Measurements from ENCODE around the gene KCNAB1. TPM values are rescaled to one million over a fixed set of nuclear protein-coding genes. Genes with fewer than 3 reads are reported as not detected.
"Not testable (repeated sequence)": the region's sequence is repeated elsewhere in the genome, so short reads cannot be mapped to it uniquely, and the experiment has no call there.

KCNAB1 gene
- total and polyA plus RNA-seq, 2 experiments from 2014 or later = 0.06 to 0.70 TPM

GRCh38 chr3:156271508-156271907, 151.1 kb downstream of the KCNAB1 start:
- Histone ChIP-seq H3K36me3 (no peaks in the 10 kb centered on the region), H3K27me3 (no peaks in the 10 kb centered on the region), H3K4me3 (no peak overlapping the region), H3K27ac (no peak overlapping the region), H3K9me3 (ENCODE audit: low read depth) (no peaks in the 10 kb centered on the region), H3K4me1 (ENCODE audit: low read depth) (no peaks in the 10 kb centered on the region)
- no peak for DNase-seq (ENCODE audit: low read depth in 1 of 2, low spot score in 1 of 2)
- no peak for TF ChIP-seq CTCF (IDR thresholded peaks at IDR 0.05; ENCODE audit: low read depth, low read length)

- TF ChIP-seq CTCF (IDR thresholded peaks at IDR 0.05; ENCODE audit: low read depth, low read length) = no peak
- H3K36me3 ChIP-seq = no peaks in the 10 kb centered on the region
- no peaks in the 10 kb centered on the region for H3K9me3 ChIP-seq (ENCODE audit: low read depth)
- H3K4me3 ChIP-seq = no peak overlapping the region
- H3K27me3 ChIP-seq = no peaks in the 10 kb centered on the region
- no peaks in the 10 kb centered on the region for H3K4me1 ChIP-seq (ENCODE audit: low read depth)
- H3K27ac ChIP-seq = no peak overlapping the region
- DNase-seq (ENCODE audit: low read depth in 1 of 2, low spot score in 1 of 2) = no peak
Measured at GRCh38 chr3:156271995-156272719, 151.8 kb downstream of the KCNAB1 start.

- H3K9me3 ChIP-seq (ENCODE audit: low read depth) = no peaks in the 10 kb centered on the region
- no peak overlapping the region for H3K27ac ChIP-seq
- no peak for DNase-seq (ENCODE audit: low read depth in 1 of 2, low spot score in 1 of 2)
- H3K4me3 ChIP-seq = no peak overlapping the region
- no peaks in the 10 kb centered on the region for H3K4me1 ChIP-seq (ENCODE audit: low read depth)
- no peaks in the 10 kb centered on the region for H3K27me3 ChIP-seq
- H3K36me3 ChIP-seq = no peaks in the 10 kb centered on the region
- TF ChIP-seq CTCF (IDR thresholded peaks at IDR 0.05; ENCODE audit: low read depth, low read length) = no peak
Measured at GRCh38 chr3:156273111-156273694, 152.8 kb downstream of the KCNAB1 start.

GRCh38 chr3:156274791-156275190, 154.4 kb downstream of the KCNAB1 start:
- no peak for TF ChIP-seq CTCF (IDR thresholded peaks at IDR 0.05; ENCODE audit: low read depth, low read length)
- Histone ChIP-seq H3K27ac (no peak overlapping the region), H3K4me1 (ENCODE audit: low read depth) (no peaks in the 10 kb centered on the region), H3K36me3 (no peaks in the 10 kb centered on the region), H3K9me3 (ENCODE audit: low read depth) (no peaks in the 10 kb centered on the region), H3K4me3 (no peak overlapping the region), H3K27me3 (no peaks in the 10 kb centered on the region)
- no peak for DNase-seq (ENCODE audit: low read depth in 1 of 2, low spot score in 1 of 2)

GRCh38 chr3:156284637-156285036, 164.3 kb downstream of the KCNAB1 start:
- peaks cover 18% of the 10 kb centered on the region for H3K27me3 ChIP-seq
- not testable (repeated sequence) for H3K4me3 ChIP-seq; H3K9me3 ChIP-seq (ENCODE audit: low read depth); DNase-seq (ENCODE audit: low read depth in 1 of 2, low spot score in 1 of 2); H3K4me1 ChIP-seq (ENCODE audit: low read depth); H3K36me3 ChIP-seq; H3K27ac ChIP-seq

GRCh38 chr3:156285626-156286025, 165.2 kb downstream of the KCNAB1 start:
- no peak for DNase-seq (ENCODE audit: low read depth in 1 of 2, low spot score in 1 of 2)
- Histone ChIP-seq H3K27me3 (peaks cover 28% of the 10 kb centered on the region), H3K9me3 (ENCODE audit: low read depth) (no peaks in the 10 kb centered on the region), H3K36me3 (no peaks in the 10 kb centered on the region), H3K27ac (no peak overlapping the region), H3K4me3 (no peak overlapping the region), H3K4me1 (ENCODE audit: low read depth) (no peaks in the 10 kb centered on the region)
- no peak for TF ChIP-seq CTCF (IDR thresholded peaks at IDR 0.05; ENCODE audit: low read depth, low read length)
